ENCODE data around the gene CINP.

DNA sequence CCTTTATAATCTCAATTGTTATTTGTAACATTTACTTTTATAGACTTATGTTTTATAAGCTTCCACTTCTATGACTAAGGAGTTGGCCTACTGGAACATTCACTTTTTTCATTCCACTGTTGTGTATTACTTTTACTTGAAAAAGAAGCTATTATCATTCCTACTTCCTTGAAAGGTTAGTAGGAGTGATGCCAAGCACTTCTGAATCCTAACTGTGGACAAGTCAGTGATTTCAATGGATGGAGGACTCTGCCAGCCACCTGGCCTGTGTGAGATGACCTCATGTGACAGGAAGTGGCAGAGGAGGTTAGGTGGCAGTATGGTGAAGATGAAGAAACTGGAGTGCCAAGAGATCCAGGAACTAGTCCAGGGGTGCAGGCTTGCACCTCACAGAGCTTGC, 46.0 kb upstream of the CINP start:
- TF ChIP-seq POLR2AphosphoS5 (IDR thresholded peaks at IDR 0.05) (no peak), POLR2A (IDR thresholded peaks at IDR 0.05) (no peak)
- TF ChIP-seq, protein P1, sequence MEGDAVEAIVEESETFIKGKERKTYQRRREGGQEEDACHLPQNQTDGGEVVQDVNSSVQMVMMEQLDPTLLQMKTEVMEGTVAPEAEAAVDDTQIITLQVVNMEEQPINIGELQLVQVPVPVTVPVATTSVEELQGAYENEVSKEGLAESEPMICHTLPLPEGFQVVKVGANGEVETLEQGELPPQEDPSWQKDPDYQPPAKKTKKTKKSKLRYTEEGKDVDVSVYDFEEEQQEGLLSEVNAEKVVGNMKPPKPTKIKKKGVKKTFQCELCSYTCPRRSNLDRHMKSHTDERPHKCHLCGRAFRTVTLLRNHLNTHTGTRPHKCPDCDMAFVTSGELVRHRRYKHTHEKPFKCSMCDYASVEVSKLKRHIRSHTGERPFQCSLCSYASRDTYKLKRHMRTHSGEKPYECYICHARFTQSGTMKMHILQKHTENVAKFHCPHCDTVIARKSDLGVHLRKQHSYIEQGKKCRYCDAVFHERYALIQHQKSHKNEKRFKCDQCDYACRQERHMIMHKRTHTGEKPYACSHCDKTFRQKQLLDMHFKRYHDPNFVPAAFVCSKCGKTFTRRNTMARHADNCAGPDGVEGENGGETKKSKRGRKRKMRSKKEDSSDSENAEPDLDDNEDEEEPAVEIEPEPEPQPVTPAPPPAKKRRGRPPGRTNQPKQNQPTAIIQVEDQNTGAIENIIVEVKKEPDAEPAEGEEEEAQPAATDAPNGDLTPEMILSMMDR (IDR thresholded peaks at IDR 0.05): no peak
